HG03108 (cell line): Measurements from ENCODE around the gene MYO16.
"Not testable (repeated sequence)": the region's sequence is repeated elsewhere in the genome, so short reads cannot be mapped to it uniquely, and the experiment has no call there.

Experiments used
- ATAC-seq: cut with Tn5 transposase; IDR thresholded peaks from one replicate; pipeline ENCODE4 v1.9.1; 2021; ENCODE audit warnings: moderate library complexity; ENCODE audit not compliant: unreplicated experiment

The MYO16 gene

DNA sequence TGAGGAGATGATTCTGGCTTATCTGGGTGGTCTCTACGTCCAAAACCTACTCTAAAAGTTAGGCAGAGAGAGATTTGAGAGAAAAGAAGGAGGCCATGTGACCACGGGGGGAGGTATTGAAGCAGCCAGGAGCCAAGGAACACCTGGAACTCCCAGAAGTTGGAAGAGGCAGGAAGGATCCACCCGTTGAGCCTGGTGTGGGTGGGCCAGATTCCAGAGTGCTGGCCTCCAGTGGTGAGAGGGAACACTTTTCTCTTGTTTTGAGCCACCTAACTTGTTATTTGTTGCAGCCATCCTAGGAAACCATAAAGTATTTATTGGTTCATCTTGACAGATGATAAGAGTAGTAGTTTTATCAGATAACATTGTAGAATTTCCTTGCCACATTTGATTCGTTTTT, 396.9 kb downstream of the MYO16 start:
- ATAC-seq, result no peak

DNA sequence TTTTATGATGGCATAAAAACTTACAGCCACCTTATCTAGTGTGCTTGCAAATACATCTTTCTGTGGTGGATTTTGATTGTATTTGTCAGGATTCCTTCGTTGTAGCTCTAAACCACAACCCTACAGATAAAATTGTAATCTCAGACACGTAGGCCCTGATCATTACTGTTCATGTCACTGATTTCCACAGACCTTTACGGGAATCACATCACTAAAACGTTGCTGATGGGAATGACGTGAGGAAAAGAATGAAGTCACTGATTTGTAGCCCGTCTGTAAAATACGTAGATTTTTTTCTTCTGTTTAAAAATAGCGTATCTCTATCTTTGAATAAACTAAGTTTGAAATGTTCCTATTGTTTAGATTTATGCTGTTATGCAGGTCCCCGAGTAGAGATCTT, 399.2 kb downstream of the MYO16 start:
- ATAC-seq, result no peak

GRCh38 chr13:109033090-109033489, 403.7 kb downstream of the MYO16 start:
- no peak for ATAC-seq

- no peak for ATAC-seq
These were observed 406.8 kb downstream of the MYO16 start for GRCh38 chr13:109036078-109036780.

- ATAC-seq, result no peak
These were observed 414.2 kb downstream of the MYO16 start for GRCh38 chr13:109043636-109044035.

DNA sequence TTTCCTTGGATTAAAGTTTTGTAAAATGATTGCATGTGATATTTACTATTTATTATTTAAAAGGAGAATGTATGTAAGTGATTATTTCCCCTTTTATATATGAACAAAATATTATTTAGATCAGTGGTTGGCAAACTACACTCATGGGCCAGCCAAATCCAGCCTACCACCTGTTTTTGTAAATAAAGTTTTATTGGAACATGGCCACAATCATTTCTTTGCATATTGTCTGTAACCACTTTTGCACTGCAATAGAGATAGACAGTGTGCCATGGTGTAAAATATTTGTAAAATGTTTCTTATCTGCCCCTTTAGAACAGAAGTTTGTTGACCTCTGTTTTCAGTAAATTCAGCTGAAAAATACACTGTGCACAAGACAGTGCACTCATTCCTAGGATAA, 426.4 kb downstream of the MYO16 start:
- ATAC-seq, result no peak

- no peak for ATAC-seq
These were observed 428.7 kb downstream of the MYO16 start for GRCh38 chr13:109058087-109058486.

GRCh38 chr13:109072505-109072904, 443.1 kb downstream of the MYO16 start:
- no peak for ATAC-seq

DNA sequence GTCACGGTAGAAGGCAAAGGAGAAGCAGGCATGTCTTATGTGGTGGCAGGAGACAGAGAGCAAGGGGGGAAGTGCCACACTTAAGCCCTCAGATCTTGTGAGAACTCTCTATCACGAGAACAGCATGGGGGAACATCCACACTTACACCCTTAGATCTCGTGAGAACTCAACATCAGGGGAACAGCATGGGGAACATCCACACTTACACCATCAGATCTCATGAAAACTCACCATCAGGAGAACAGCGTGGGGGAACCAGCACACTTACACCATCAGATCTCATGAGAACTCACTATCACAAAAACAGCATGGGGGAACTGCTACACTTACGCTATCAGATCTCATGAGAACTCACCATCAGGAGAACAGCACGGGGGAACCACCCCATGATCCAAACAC, 445.0 kb downstream of the MYO16 start:
- no peak for ATAC-seq

DNA sequence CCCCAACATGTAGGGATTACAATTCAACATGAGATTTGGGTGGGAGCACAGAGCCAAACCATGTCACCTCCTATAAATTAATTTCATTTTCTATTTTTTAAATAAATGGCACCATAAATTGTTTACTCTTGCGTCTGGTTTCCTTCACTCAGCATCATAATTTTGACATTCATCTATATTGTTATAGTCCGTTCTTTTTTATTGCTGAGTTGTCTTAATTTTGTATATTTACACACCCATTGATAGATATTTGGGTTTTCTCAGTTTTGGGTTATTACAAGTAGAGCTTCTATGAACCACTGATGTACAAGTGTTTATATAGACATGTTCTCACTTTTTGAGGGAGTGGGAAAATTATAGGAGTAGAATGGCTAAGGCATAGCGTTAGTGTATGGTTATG, 445.4 kb downstream of the MYO16 start:
- ATAC-seq, result no peak

GRCh38 chr13:109087916-109088623, 458.7 kb downstream of the MYO16 start:
- ATAC-seq, result no peak

DNA sequence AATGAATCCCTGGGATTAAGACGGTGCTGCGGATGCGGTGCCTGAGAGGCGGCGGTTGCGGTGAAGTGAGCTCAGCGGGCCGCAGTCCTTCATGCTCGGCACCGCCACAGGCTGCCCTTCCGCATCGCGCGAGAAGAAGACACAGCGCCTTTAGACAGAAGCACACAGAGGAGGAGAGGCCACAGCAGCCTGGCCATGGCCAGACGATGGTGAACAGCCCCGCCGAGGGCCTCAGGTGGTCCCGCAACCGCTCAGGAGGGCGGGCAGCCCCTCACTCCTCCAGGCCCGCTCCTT, 459.2 kb downstream of the MYO16 start:
- no peak for ATAC-seq

DNA sequence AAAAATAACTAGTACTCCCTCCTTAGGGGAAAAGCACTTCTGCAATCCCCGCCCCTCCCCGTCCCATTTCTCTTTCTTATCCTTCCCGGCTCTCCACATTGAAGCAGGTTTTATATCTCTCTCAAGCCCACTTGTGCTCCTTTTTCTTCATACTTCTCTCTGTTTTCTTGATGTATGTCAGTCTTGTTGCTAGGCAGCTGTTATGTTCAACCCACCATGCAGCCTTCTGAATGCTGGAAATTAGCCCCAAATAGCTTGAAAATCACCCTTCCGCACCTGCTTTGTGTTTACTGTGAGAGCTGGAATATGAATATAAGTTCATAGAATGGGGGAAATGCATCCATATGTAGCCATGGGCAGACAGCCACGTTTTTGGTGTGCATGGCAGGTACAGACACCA, 461.4 kb downstream of the MYO16 start:
- no peak for ATAC-seq

GRCh38 chr13:109091249-109091648, 461.8 kb downstream of the MYO16 start:
- no peak for ATAC-seq

DNA sequence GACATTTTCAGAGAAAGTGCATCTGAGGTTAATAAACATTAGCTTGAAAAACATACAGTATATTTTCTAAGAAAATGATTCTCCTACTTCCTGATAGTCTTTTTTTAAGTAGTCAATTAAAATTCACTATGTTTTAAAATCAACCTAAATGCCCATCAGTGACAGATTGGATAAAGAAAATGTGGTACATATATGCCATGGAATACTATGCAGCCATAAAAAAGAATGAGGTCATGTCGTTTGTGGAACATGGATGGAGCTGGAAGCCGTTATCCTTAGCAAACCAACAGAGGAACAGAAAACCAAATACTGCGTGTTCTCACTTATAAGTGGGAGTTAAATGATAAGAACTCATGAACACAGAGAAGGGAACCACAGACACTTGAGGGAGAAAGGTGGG, 462.8 kb downstream of the MYO16 start:
- ATAC-seq, result not testable (repeated sequence)

- no peak for ATAC-seq
These were observed 464.6 kb downstream of the MYO16 start for GRCh38 chr13:109093998-109094397.

DNA sequence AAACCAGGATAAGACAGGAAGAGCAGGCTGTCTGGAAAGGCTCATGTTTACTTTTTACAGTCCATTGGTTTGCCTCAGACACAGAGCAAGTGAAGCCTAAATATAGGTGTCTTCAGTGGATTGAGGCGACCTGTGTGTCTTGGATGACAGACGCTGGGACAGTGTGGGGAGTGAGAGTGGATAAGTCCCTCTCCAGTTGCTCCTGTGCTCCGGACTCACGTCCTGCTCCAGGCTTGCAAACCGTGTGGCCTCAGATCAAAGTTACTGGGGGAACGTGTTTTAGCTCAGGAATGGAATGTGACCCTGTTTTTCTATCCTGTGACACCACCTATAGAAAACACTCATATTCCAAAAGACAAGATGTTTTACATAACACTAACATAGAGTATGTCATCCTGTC, 465.7 kb downstream of the MYO16 start:
- no peak for ATAC-seq

DNA sequence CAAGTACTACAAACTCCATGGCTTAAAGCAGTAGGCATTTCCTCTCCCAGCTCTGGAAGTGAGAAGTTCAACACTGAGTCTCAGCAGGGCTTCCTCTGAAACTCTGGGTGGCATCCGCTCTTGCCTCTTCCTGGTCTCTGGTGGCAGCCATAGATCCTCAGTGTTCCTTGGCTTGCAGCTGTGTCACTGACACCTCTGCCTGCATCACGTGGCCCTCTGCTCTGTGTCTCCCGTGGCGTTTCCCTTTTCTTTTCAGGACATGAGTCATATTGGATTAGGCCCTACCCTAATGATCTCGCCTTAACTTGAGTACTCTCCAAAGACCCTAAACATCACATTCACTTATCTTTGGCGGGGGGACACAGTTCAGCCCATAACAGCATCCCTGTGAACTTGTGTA, 466.7 kb downstream of the MYO16 start:
- ATAC-seq, result no peak

DNA sequence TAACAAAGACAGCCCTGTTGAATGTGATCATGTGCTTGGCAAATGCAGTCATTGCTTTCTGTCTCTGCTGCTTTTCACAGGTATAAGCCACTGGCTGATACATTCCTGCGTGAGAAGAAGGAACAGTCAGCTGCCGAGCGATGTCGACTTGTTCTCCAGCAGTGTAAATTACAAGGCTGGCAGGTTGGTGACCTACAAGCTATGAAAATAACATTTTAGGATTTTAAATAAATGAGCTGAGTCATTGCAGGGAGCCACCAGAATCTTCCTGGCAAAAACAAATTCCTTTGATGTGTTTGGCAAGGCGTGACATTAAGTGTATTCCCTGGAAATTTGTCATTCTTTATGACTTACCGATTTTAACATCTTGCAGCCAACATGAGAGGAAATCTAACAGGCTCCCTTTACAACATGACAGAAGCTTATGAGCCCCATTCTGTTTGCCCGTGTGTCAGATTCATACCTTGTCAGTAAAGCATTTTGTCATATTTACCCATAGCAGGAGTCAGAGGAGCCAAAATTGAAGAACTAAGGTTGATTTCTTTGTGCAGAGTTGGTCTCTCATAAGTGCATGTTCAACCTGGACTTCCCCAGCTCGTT, 471.4 kb downstream of the MYO16 start:
- no peak for ATAC-seq

GRCh38 chr13:109101550-109102144, 472.2 kb downstream of the MYO16 start:
- ATAC-seq, result no peak

DNA sequence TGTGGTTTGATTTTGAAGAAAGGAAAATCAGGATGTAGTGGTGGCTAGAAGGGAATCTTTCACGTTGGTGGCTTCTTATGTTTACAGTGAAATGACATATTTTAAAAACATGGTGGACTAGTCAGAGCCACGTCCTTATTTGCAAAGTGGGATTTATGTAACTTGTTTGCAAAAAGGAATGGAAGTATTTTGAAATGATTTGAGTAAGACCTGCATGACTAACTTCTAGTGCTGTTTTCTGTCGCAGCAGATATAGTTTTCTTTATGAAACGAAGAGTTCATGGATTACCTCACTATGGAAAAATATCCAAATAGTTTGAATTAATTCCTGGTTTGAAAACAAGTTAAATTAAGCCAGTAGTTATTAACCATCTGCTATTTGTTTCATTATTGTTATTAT, 476.5 kb downstream of the MYO16 start:
- ATAC-seq, result no peak

GRCh38 chr13:109110159-109110558, 480.7 kb downstream of the MYO16 start:
- ATAC-seq, result no peak
